Astrocyte of the cerebellum (primary cell): ENCODE data around the gene DEPP1.

Experiments
- DNase-seq: peaks from one replicate; pipeline ENCODE4 v3.0.0-alpha.2; 2011; ENCODE audit warnings: low read depth
- H3K4me3 ChIP-seq: 2 replicates; pipeline ENCODE4 v1.5.1; 2011; ENCODE audit warnings: mild to moderate bottlenecking, low read depth, low read length, moderate library complexity
- in situ Hi-C: cut with HindIII; loops from 2 replicates; pipeline ENCODE4 v1.10.0; 2017; ENCODE audit warnings: low sequenced_read_pairs
- TF ChIP-seq, protein P1 (sequence below): IDR thresholded peaks from 2 replicates; pipeline ENCODE4 v1.5.1; 2012; ENCODE audit warnings: low read length, low read depth, moderate library complexity, mild to moderate bottlenecking; ENCODE audit errors: missing control alignments

The DEPP1 gene

DNA sequence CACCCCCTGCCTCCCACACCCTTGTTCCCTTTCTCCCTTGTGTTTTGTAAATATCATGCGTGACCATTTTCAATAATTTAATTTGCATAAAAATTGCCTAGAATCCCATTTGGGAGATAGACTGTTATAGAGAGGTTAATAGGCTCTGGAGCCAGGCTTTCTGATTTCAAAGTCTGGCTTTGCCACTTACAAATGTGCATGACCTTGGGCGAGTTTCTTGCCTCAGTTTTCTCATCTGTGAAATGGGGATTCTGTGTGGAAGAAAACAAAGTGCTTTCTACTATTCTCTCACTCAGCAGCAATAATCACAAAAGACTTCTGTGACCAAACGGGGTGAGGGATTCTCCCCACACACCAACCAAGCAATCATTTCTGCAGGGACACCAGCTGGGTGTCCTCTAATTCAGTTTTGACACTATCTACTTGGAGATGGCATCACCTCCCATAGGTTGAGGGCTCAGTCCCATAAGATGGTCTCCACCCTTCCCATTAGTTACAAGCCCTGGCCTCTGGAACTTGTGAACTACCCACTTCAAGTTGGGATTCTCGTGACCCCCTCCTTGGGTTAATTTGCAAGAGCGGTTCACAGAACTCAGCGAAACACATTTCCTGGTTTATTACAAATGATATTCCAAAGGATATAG, 18.6 kb upstream of the DEPP1 start:
- DNase-seq: no peak
- in situ Hi-C loops: no loop called here
- no peak overlapping the region for H3K4me3 ChIP-seq
- TF ChIP-seq, protein P1, sequence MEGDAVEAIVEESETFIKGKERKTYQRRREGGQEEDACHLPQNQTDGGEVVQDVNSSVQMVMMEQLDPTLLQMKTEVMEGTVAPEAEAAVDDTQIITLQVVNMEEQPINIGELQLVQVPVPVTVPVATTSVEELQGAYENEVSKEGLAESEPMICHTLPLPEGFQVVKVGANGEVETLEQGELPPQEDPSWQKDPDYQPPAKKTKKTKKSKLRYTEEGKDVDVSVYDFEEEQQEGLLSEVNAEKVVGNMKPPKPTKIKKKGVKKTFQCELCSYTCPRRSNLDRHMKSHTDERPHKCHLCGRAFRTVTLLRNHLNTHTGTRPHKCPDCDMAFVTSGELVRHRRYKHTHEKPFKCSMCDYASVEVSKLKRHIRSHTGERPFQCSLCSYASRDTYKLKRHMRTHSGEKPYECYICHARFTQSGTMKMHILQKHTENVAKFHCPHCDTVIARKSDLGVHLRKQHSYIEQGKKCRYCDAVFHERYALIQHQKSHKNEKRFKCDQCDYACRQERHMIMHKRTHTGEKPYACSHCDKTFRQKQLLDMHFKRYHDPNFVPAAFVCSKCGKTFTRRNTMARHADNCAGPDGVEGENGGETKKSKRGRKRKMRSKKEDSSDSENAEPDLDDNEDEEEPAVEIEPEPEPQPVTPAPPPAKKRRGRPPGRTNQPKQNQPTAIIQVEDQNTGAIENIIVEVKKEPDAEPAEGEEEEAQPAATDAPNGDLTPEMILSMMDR: no peak

DNA sequence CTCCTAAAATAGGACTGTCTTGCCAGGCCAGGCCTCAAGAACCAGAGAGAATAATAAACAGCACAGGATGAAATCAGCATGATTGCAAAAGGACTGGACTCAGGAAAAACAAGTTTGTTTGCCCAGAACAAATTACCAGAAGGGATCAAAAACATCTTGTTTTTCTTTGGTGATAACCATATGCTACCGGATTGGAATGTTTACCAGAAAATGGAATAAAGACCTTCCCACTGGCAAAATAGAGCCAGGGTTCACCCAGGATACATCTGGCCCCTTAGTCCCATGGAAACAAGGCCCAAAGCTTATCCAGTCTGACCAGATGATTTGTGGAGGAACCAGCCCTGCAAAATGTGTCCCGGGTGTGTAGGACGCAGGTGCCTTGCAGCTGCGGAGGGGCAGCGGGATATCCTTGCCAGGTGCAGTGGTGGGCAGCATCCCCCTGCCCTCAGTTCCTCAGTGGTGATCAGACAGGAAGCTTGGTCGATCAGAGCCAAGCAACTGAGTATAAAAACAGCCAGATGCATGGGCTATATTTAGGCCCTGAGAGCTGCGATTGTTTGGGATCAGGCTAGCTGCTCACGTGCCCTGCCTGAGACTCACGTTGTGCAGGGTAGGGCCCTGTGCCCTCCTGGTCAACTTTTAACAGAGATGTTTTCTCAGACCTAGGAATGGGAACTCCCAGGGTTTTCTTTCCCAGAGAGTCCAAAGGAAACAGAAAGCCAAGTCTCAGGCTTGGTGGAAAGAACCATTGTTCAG, 17.5 kb upstream of the DEPP1 start:
- in situ Hi-C loops: no loop called here
- TF ChIP-seq, protein P1: no peak
- H3K4me3 ChIP-seq: no peak overlapping the region
- no peak for DNase-seq

DNA sequence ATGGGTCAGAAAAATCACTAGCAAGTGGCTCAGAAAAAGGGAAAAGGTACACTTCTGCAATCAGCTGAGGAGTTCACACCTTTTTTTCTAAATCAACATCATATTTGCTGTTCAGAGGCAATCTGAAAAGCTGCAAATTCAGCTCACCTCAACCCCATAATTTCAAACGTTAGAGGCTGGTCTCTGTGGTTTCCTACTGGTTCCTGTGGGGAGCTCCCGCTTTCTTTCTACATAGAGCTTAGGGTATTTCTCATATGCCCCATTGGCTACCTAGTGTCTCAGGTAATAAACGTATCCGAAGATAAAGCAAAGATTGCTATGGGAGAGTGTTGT, 16.9 kb upstream of the DEPP1 start:
- no peak overlapping the region for H3K4me3 ChIP-seq
- TF ChIP-seq, protein P1: no peak
- no peak for DNase-seq
- in situ Hi-C loops: no loop called here

DNA sequence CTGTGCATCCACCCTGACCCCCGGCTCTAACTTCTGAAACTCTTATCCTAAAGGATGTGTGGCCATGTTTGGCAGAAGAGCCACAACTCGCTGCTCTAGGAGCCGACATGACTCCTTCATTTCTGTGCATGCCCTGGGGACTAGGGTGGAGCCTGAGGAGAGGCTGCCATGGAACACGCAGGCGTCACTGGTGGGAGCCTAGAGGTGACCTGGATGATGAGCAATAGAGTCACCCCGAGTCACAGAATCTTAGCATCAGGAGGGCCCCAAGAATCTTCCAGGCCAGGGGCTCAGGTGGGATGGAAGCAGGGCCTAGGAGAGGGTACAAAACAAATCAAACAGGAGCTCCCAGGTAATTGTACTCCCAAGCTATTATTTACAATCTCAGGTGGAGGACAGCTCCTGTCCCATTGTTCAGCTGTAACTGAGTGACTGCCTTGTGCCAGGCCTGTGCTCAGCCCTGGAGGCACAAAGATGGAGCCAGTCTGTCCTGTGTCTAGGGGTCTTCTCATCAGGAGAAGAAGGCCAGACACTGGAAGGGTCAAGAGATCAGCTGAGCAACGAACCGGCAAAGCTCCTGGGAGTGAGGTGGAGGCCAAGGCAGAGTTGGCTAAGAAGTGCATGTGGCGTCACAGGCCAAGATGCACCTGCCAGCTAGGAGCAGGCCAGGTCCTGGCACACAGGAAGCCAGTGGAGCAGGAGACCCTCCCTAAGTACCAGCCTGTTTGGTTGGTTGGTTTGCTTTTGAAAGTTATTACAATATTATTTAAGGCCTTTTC, 16.3 kb upstream of the DEPP1 start:
- no peak overlapping the region for H3K4me3 ChIP-seq
- DNase-seq: no peak
- in situ Hi-C loops: no loop called here
- TF ChIP-seq, protein P1: no peak

DNA sequence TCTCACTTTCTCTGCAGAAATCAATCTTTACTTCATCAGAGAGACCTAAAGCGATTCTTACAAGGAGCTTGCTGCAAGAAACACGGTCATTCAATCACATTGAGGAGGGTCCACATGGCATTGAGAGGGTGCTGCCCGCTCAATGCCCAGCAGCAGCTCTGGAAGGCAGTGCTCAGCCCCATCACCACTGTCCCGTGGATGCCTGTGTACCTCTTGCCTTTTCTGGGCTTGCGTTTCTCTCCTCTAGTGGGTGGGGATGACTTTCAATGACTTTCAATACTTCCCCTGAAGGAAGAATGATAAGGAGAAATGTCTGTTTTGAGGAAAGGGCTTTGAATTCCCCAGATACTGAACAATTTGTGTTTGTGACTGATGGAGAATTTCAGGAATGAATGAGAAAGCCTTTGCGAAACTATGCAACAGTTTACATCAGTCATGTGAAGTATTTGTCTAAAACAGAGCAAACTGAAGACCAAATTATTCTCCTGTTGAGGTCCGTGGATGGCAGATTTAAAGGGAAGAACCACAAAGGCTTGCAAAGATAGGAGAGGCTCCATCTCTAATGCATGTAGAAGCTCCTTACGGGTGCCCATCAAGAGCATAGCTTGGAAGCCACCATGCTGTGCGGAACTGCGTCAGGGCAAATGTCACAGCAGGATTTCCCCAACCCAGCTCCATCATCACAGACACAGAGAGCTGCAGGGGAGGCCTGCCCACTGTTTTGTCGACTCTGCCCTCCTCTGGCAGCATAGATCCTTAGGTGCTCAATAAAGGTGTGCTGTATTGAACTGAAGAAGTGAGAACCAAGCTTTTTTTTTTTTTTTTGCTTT, 15.5 kb upstream of the DEPP1 start:
- no peak overlapping the region for H3K4me3 ChIP-seq
- DNase-seq: no peak
- in situ Hi-C loops: no loop called here
- TF ChIP-seq, protein P1: no peak
